Upper lobe of left lung (tissue), 6 donors: ENCODE results near the gene PLVAP. TPM values are rescaled to one million over a fixed set of nuclear protein-coding genes. Genes with fewer than 3 reads are reported as not detected.

Source experiments
- ATAC-seq, 2 donors: fragments of 200-7000 bp; cut with Tn5 transposase; one replicate each; pipeline ENCODE4 v1.9.1; 2022; ENCODE audit warnings: mild to moderate bottlenecking in 2 of 2, moderate library complexity in 2 of 2; ENCODE audit not compliant: low FRiP score in 2 of 2
- DNase-seq, 2 donors: peaks; one replicate each; pipeline ENCODE4 v3.0.0-alpha.2; 2019 to 2020
- H3K27ac ChIP-seq, 4 donors: fragments of 200-600 bp; sonication (generic); one replicate each; pipeline ENCODE4 v1.5.1; 2016 to 2019
- H3K27me3 ChIP-seq, 4 donors: fragments of 200-600 bp; sonication (generic); one replicate each; pipeline ENCODE4 v1.5.1; 2017 to 2019
- H3K36me3 ChIP-seq, 4 donors: fragments of 200-600 bp; sonication (generic); one replicate each; pipeline ENCODE4 v1.5.1; 2016 to 2019
- H3K4me1 ChIP-seq, 4 donors: fragments of 200-600 bp; sonication (generic); one replicate each; pipeline ENCODE4 v1.5.1; 2018 to 2019
- H3K4me3 ChIP-seq, 4 donors: fragments of 200-600 bp; sonication (generic); one replicate each; pipeline ENCODE4 v1.5.1; 2017 to 2019; ENCODE audit warnings: mild to moderate bottlenecking in 2 of 4, moderate library complexity in 1 of 4
- H3K9me3 ChIP-seq, 4 donors: fragments of 200-600 bp; sonication (generic); one replicate each; pipeline ENCODE4 v1.5.1; 2018 to 2019
- CTCF ChIP-seq, 6 experiments: fragments of 450-650 bp in 4 of 6; fragments of 200-600 bp in 2 of 6; sonication (generic) in 2 of 6; IDR thresholded peaks; one replicate each; pipeline ENCODE4 v1.5.1; 2016 to 2019; ENCODE audit warnings: antibody characterized with exemption in 6 of 6
- EP300 ChIP-seq, 4 donors: sonication (generic); formaldehyde crosslinking; IDR thresholded peaks; one replicate each; pipeline ENCODE4 v1.5.1; 2017; ENCODE audit warnings: antibody characterized with exemption in 4 of 4, control low read depth in 2 of 4
- POLR2A ChIP-seq, 4 donors: fragments of 450-650 bp; IDR thresholded peaks; one replicate each; pipeline ENCODE4 v1.5.1; 2016 to 2017; ENCODE audit warnings: antibody characterized with exemption in 4 of 4, mild to moderate bottlenecking in 2 of 4
- POLR2AphosphoS5 ChIP-seq, 2 donors: sonication (generic); formaldehyde crosslinking; IDR thresholded peaks; one replicate each; pipeline ENCODE4 v1.5.1; 2017; ENCODE audit warnings: antibody characterized with exemption in 2 of 2
- WGBS, 2 donors: methylation state at CpG; one replicate each; pipeline ENCODE4 v1.1.5; 2017 to 2018; 5-methylcytosine and 5-hydroxymethylcytosine counted together
- total RNA-seq, 6 donors: library from RNA; depleted of rRNA in 4 of 6; stranded (reverse); fragments of >200 nt in 4 of 6; gene quantifications; one replicate each; pipeline versions ENCODE4 v1.1.0 to v1.2.1, GENCODE V29; 2016 to 2021
- donor health status: DM: no; HTN: no; CAD: no; lungs with moderate emphysema.
- donor health status: DM: no; HTN: yes; CAD: no; lungs with severe emphysema.

PLVAP gene
- total RNA-seq, 6 donors from 2014 or later = 1.0 to 103 (median 6.9) TPM

GRCh38 chr19:17357724-17358123 is 19.4 kb downstream of the PLVAP start:
- ATAC-seq (peak; percentile 25 to 55), DNase-seq (peak in 1 of 2 donors; percentile 73)
- peak overlapping the region in 3 of 4 donors; percentile 23 to 44 (median 26) for H3K27ac ChIP-seq
- H3K36me3 ChIP-seq = no peaks in the 10 kb centered on the region
- no peaks in the 10 kb centered on the region for H3K27me3 ChIP-seq
- no peaks in the 10 kb centered on the region for H3K9me3 ChIP-seq
- WGBS, 2 donors = 39 to 73% methylated on average over 4 to 11 of the region's 11 CpGs
- H3K4me3 ChIP-seq = no peak overlapping the region
- TF ChIP-seq EP300 (IDR thresholded peaks at IDR 0.05) (peak in 1 of 4 donors; percentile 30), POLR2AphosphoS5 (IDR thresholded peaks at IDR 0.05) (peak in 1 of 2 donors; percentile 12), POLR2A (IDR thresholded peaks at IDR 0.05) (no peak), CTCF (IDR thresholded peaks at IDR 0.05) (no peak)
- peaks cover 8 to 13% (median 13%) of the 10 kb centered on the region in 4 donors for H3K4me1 ChIP-seq

- H3K36me3 ChIP-seq = no peaks in the 10 kb centered on the region
- WGBS, 2 donors = 68 to 83% methylated on average over 7 of the region's 7 CpGs
- DNase-seq (no peak), ATAC-seq (no peak)
- H3K27me3 ChIP-seq = no peaks in the 10 kb centered on the region
- no peak overlapping the region for H3K4me3 ChIP-seq
- no peak for TF ChIP-seq CTCF (IDR thresholded peaks at IDR 0.05)
- no peak for TF ChIP-seq POLR2A (IDR thresholded peaks at IDR 0.05)
- no peak for TF ChIP-seq EP300 (IDR thresholded peaks at IDR 0.05)
- TF ChIP-seq POLR2AphosphoS5 (IDR thresholded peaks at IDR 0.05) = no peak
- peak overlapping the region in 3 of 4 donors; percentile 23 to 44 (median 26) for H3K27ac ChIP-seq
- H3K9me3 ChIP-seq = no peaks in the 10 kb centered on the region
- H3K4me1 ChIP-seq = peaks cover 9 to 19% (median 15%) of the 10 kb centered on the region in 4 donors
These were observed 20.0 kb downstream of the PLVAP start for GRCh38 chr19:17357078-17357666.

- H3K36me3 ChIP-seq = no peaks in the 10 kb centered on the region
- 81 to 86% methylated on average over 8 of the region's 8 CpGs for WGBS, 2 donors
- TF ChIP-seq POLR2A (IDR thresholded peaks at IDR 0.05) (no peak), EP300 (IDR thresholded peaks at IDR 0.05) (no peak), POLR2AphosphoS5 (IDR thresholded peaks at IDR 0.05) (no peak), CTCF (IDR thresholded peaks at IDR 0.05) (no peak)
- ATAC-seq (peak in 1 of 2 donors; percentile 36), DNase-seq (no peak)
- no peaks in the 10 kb centered on the region for H3K27me3 ChIP-seq
- H3K27ac ChIP-seq = peak overlapping the region in 1 of 4 donors; percentile 49
- H3K4me3 ChIP-seq = no peak overlapping the region
- no peaks in the 10 kb centered on the region for H3K9me3 ChIP-seq
- H3K4me1 ChIP-seq = peaks cover 15 to 33% (median 24%) of the 10 kb centered on the region in 4 donors
These were observed 23.8 kb downstream of the PLVAP start for GRCh38 chr19:17353386-17353785.

- ATAC-seq (no peak), DNase-seq (peak in 1 of 2 donors; percentile 27)
- no peak overlapping the region for H3K4me3 ChIP-seq
- no peaks in the 10 kb centered on the region for H3K36me3 ChIP-seq
- no peaks in the 10 kb centered on the region for H3K27me3 ChIP-seq
- 37 to 48% methylated on average over 10 to 14 of the region's 14 CpGs for WGBS, 2 donors
- TF ChIP-seq POLR2AphosphoS5 (IDR thresholded peaks at IDR 0.05) = peak in 1 of 2 donors; percentile 39
- TF ChIP-seq EP300 (IDR thresholded peaks at IDR 0.05) = no peak
- no peak for TF ChIP-seq CTCF (IDR thresholded peaks at IDR 0.05)
- H3K27ac ChIP-seq = peak overlapping the region; percentile 3 to 52 (median 42)
- peaks cover 14 to 37% (median 27%) of the 10 kb centered on the region in 4 donors for H3K4me1 ChIP-seq
- H3K9me3 ChIP-seq = no peaks in the 10 kb centered on the region
These were observed 24.4 kb downstream of the PLVAP start for GRCh38 chr19:17352608-17353280.
